Neural progenitor cell (in vitro differentiated cells): Measurements from ENCODE around the gene SLC44A1.
A peak's percentile ranks its signal among the peaks of the same experiment; 100 is the strongest.

ENCODE experiments used
- CTCF ChIP-seq: fragments of 200-600 bp; sonication (generic); IDR thresholded peaks from 2 replicates; pipeline ENCODE4 v1.5.1; 2017; ENCODE audit warnings: antibody characterized with exemption, mild to moderate bottlenecking
- EZH2phosphoT487 ChIP-seq: fragments of 200-600 bp; sonication (generic); IDR thresholded peaks from 2 replicates; pipeline ENCODE4 v1.6.1; 2017; ENCODE audit warnings: antibody characterized with exemption

- peak; percentile 13 for TF ChIP-seq CTCF
- TF ChIP-seq EZH2phosphoT487, result no peak
Observed at GRCh38 chr9:105447814-105448812, 203.7 kb downstream of the SLC44A1 start, which contains the start of gene FSD1L.
